Activated CD4-positive, CD25-positive, alpha-beta regulatory T cell treated with anti-CD3 and anti-CD28 coated beads, Interleukin-2, amount 50 U/mL, for 24 hours (primary cell): ENCODE measurements around the gene CNPY2.
"Not testable (repeated sequence)": the region's sequence is repeated elsewhere in the genome, so short reads cannot be mapped to it uniquely, and the experiment has no call there.

Source experiments
- ATAC-seq, 2 donors: fragments of 150-1000 bp; cut with Tn5 transposase; one replicate each; pipeline ENCODE4 v1.10.0; 2021; ENCODE audit warnings: mild to moderate bottlenecking in 1 of 2, moderate library complexity in 1 of 2

The CNPY2 gene

GRCh38 chr12:56333679-56334489 is 18.1 kb upstream of the CNPY2 start, which contains the start of gene PAN2:
Gene PAN2, minus strand, starts transcription at chr12:56334000. Its CDS starts 906 bp downstream, at chr12:56333094.
- ATAC-seq = peak; percentile 90 to 91

- ATAC-seq = peak; percentile 9 to 15
Measured at GRCh38 chr12:56333197-56333678, 17.4 kb upstream of the CNPY2 start.

- no peak for ATAC-seq
Measured at GRCh38 chr12:56332512-56333196, 16.9 kb upstream of the CNPY2 start.

GRCh38 chr12:56330936-56331490 is 15.2 kb upstream of the CNPY2 start:
- no peak for ATAC-seq

GRCh38 chr12:56326533-56326932 is 10.7 kb upstream of the CNPY2 start:
- no peak for ATAC-seq

GRCh38 chr12:56326126-56326525 is 10.3 kb upstream of the CNPY2 start:
- no peak for ATAC-seq

- ATAC-seq = no peak
Measured at GRCh38 chr12:56324206-56324605, 8.4 kb upstream of the CNPY2 start.

GRCh38 chr12:56321610-56322009 is 5.8 kb upstream of the CNPY2 start:
- ATAC-seq = not testable (repeated sequence)

GRCh38 chr12:56321027-56321426 is 5.2 kb upstream of the CNPY2 start:
- ATAC-seq = no peak

- ATAC-seq = no peak
Measured at GRCh38 chr12:56317675-56318074, 1.9 kb upstream of the CNPY2 start.

- ATAC-seq = no peak
Measured at GRCh38 chr12:56315249-56315621, 553 bp downstream of the CNPY2 start.

- no peak for ATAC-seq
Measured at GRCh38 chr12:56311003-56311402, 4.8 kb downstream of the CNPY2 start.

- ATAC-seq = no peak
Measured at GRCh38 chr12:56308714-56309113, 7.1 kb downstream of the CNPY2 start.

- ATAC-seq = no peak
Measured at GRCh38 chr12:56307221-56307965, 8.4 kb downstream of the CNPY2 start.

- ATAC-seq = no peak
Measured at GRCh38 chr12:56304872-56305590, 10.8 kb downstream of the CNPY2 start.

- no peak for ATAC-seq
Measured at GRCh38 chr12:56304276-56304675, 11.5 kb downstream of the CNPY2 start.

- ATAC-seq = no peak
Measured at GRCh38 chr12:56300644-56301464, 14.9 kb downstream of the CNPY2 start.

GRCh38 chr12:56299853-56300643 is 15.7 kb downstream of the CNPY2 start, which contains the start of gene CS:
Gene CS, minus strand, starts transcription at chr12:56300330. Its CDS starts 129 bp downstream, at chr12:56300201.
- peak; percentile 96 for ATAC-seq

GRCh38 chr12:56299308-56299852 is 16.4 kb downstream of the CNPY2 start:
- peak; percentile 11 to 14 for ATAC-seq

- ATAC-seq = no peak
Measured at GRCh38 chr12:56298828-56299227, 17.0 kb downstream of the CNPY2 start.
